Activated CD8-positive, alpha-beta memory T cell treated with anti-CD3 and anti-CD28 coated beads, Interleukin-2, amount 10 ng/mL, durations not matched to agents 7 days and 5 days (primary cell): ENCODE measurements around the gene CRIP1. TPM values are rescaled to one million over a fixed set of nuclear protein-coding genes. Genes with fewer than 3 reads are reported as not detected.

ENCODE experiments used
- ATAC-seq: fragments of 150-1000 bp; cut with Tn5 transposase; one replicate; pipeline ENCODE4 v1.10.0; 2021; ENCODE audit warnings: moderate library complexity
- CTCF ChIA-PET: fragments of 350-600 bp; sonication (Branson Sonifier 250); formaldehyde crosslinking; loops from one replicate; lab custom pipeline; 2021; ENCODE audit warnings: antibody characterized with exemption; lab: Charles Lee
- DNase-seq: peaks from one replicate; pipeline ENCODE4 v3.0.0-alpha.2; 2020
- H3K27ac Mint-ChIP-seq: one replicate; pipeline ENCODE4 v1.8.0; 2021; ENCODE audit warnings: mild to moderate bottlenecking, mixed read lengths
- H3K27me3 Mint-ChIP-seq: one replicate; pipeline ENCODE4 v1.8.0; 2021; ENCODE audit warnings: mixed read lengths
- H3K36me3 Mint-ChIP-seq: one replicate; pipeline ENCODE4 v1.8.0; 2021; ENCODE audit warnings: mild to moderate bottlenecking, mixed read lengths
- H3K4me1 Mint-ChIP-seq: one replicate; pipeline ENCODE4 v1.8.0; 2021; ENCODE audit warnings: mixed read lengths
- H3K4me3 Mint-ChIP-seq: one replicate; pipeline ENCODE4 v1.8.0; 2021; ENCODE audit warnings: mild to moderate bottlenecking, moderate library complexity, mixed read lengths
- H3K9me3 Mint-ChIP-seq: one replicate; pipeline ENCODE4 v1.8.0; 2022; ENCODE audit warnings: low read depth, mixed read lengths
- total RNA-seq, 2 experiments: library from RNA; stranded (reverse); gene quantifications; one replicate each; pipeline ENCODE4 v1.2.3, GENCODE V29; 2021

Gene CRIP1
- total RNA-seq, 2 experiments from 2014 or later, result 546 to 574 TPM

- Mint-ChIP-seq H3K27me3 (no peaks in the 10 kb centered on the region), H3K9me3 (no peaks in the 10 kb centered on the region), H3K4me1 (peaks cover 20% of the 10 kb centered on the region), H3K27ac (peak within 1 kb of the TSS; percentile 95), H3K36me3 (peaks cover 2% of the 10 kb centered on the region), H3K4me3 (peak within 1 kb of the TSS; percentile 92)
- peak; percentile 100 for DNase-seq
- ATAC-seq, result peak; percentile 74
- CTCF ChIA-PET, result interaction anchor here (0.9 to 5.1 kb wide), 22 partner anchors 9 to 1929 kb away, joined by 3 to 150 read pairs (median 4); partner anchors contain the start of gene PACS2
Observed at GRCh38 chr14:105490572-105491365, 4.1 kb downstream of the CRIP1 start, which contains the start of gene TEDC1. TEDC1 (plus strand) TSS chr14:105491246; CDS start chr14:105491376, 130 bp downstream.

- H3K9me3 Mint-ChIP-seq, result no peaks in the 10 kb centered on the region
- peak overlapping the region; percentile 78 for H3K4me3 Mint-ChIP-seq
- peak overlapping the region; percentile 95 for H3K27ac Mint-ChIP-seq
- no peaks in the 10 kb centered on the region for H3K27me3 Mint-ChIP-seq
- CTCF ChIA-PET, result interaction anchor here (1.0 to 5.1 kb wide), 6 partner anchors 9 to 140 kb away, joined by 3 to 150 read pairs (median 8); no protein-coding TSS in a partner anchor
- ATAC-seq (peak; percentile 14), DNase-seq (peak; percentile 95)
- H3K36me3 Mint-ChIP-seq, result peaks cover 2% of the 10 kb centered on the region
- peaks cover 17% of the 10 kb centered on the region for H3K4me1 Mint-ChIP-seq
Observed at GRCh38 chr14:105491366-105491973, 4.8 kb downstream of the CRIP1 start.

GRCh38 chr14:105492031-105492970 lies 5.6 kb downstream of the CRIP1 start:
- DNase-seq, result no peak
- peak overlapping the region; percentile 78 for H3K4me3 Mint-ChIP-seq
- peaks cover 2% of the 10 kb centered on the region for H3K36me3 Mint-ChIP-seq
- H3K27ac Mint-ChIP-seq, result peak overlapping the region; percentile 95
- no peak for ATAC-seq
- CTCF ChIA-PET, result interaction anchor here (1.0 to 5.1 kb wide), 5 partner anchors 8 to 140 kb away, joined by 3 to 150 read pairs (median 13); no protein-coding TSS in a partner anchor
- H3K9me3 Mint-ChIP-seq, result no peaks in the 10 kb centered on the region
- peaks cover 15% of the 10 kb centered on the region for H3K4me1 Mint-ChIP-seq
- H3K27me3 Mint-ChIP-seq, result no peaks in the 10 kb centered on the region

GRCh38 chr14:105492971-105493871 lies 6.5 kb downstream of the CRIP1 start:
- H3K27ac Mint-ChIP-seq, result no peak overlapping the region
- no peak overlapping the region for H3K4me3 Mint-ChIP-seq
- H3K36me3 Mint-ChIP-seq, result peaks cover 2% of the 10 kb centered on the region
- ATAC-seq, result no peak
- H3K9me3 Mint-ChIP-seq, result no peaks in the 10 kb centered on the region
- CTCF ChIA-PET, result interaction anchor here (1.1 to 4.9 kb wide), 3 partner anchors 12 to 141 kb away, joined by 4 to 150 read pairs (median 13); no protein-coding TSS in a partner anchor
- peaks cover 15% of the 10 kb centered on the region for H3K4me1 Mint-ChIP-seq
- H3K27me3 Mint-ChIP-seq, result no peaks in the 10 kb centered on the region
- no peak for DNase-seq

- Mint-ChIP-seq H3K27ac (no peak overlapping the region), H3K4me3 (no peak overlapping the region), H3K4me1 (peaks cover 12% of the 10 kb centered on the region), H3K27me3 (no peaks in the 10 kb centered on the region), H3K9me3 (no peaks in the 10 kb centered on the region), H3K36me3 (peaks cover 2% of the 10 kb centered on the region)
- ATAC-seq, result no peak
- no peak for DNase-seq
- CTCF ChIA-PET, result interaction anchor here (1.1 kb wide), 1 partner anchor 142 kb away, joined by 4 read pairs; no protein-coding TSS in a partner anchor
Observed at GRCh38 chr14:105493921-105494605, 7.4 kb downstream of the CRIP1 start.

GRCh38 chr14:105494606-105494929 lies 7.9 kb downstream of the CRIP1 start:
- Mint-ChIP-seq H3K27me3 (no peaks in the 10 kb centered on the region), H3K27ac (no peak overlapping the region), H3K4me1 (peaks cover 7% of the 10 kb centered on the region), H3K36me3 (peaks cover 1% of the 10 kb centered on the region), H3K9me3 (no peaks in the 10 kb centered on the region), H3K4me3 (no peak overlapping the region)
- CTCF ChIA-PET, result no interaction called here
- ATAC-seq, result no peak
- no peak for DNase-seq

GRCh38 chr14:105495101-105495989 lies 8.7 kb downstream of the CRIP1 start:
- no peaks in the 10 kb centered on the region for H3K9me3 Mint-ChIP-seq
- ATAC-seq (no peak), DNase-seq (no peak)
- H3K4me1 Mint-ChIP-seq, result peaks cover 6% of the 10 kb centered on the region
- H3K4me3 Mint-ChIP-seq, result no peak overlapping the region
- H3K27me3 Mint-ChIP-seq, result no peaks in the 10 kb centered on the region
- no peak overlapping the region for H3K27ac Mint-ChIP-seq
- H3K36me3 Mint-ChIP-seq, result no peaks in the 10 kb centered on the region
- CTCF ChIA-PET, result no interaction called here

- Mint-ChIP-seq H3K36me3 (no peaks in the 10 kb centered on the region), H3K9me3 (no peaks in the 10 kb centered on the region), H3K27ac (no peak overlapping the region), H3K4me3 (no peak overlapping the region), H3K27me3 (no peaks in the 10 kb centered on the region), H3K4me1 (peaks cover 6% of the 10 kb centered on the region)
- peak; percentile 38 for DNase-seq
- no peak for ATAC-seq
- CTCF ChIA-PET, result no interaction called here
Observed at GRCh38 chr14:105495990-105496830, 9.5 kb downstream of the CRIP1 start.

- peaks cover 2% of the 10 kb centered on the region for H3K4me1 Mint-ChIP-seq
Observed at GRCh38 chr14:105496831-105497591, 10.3 kb downstream of the CRIP1 start.

More at GRCh38 chr14:105496831-105497591, 10.3 kb downstream of the CRIP1 start:
- no peak overlapping the region for H3K4me3 Mint-ChIP-seq
- no peak overlapping the region for H3K27ac Mint-ChIP-seq
- ATAC-seq (no peak), DNase-seq (no peak)
- H3K27me3 Mint-ChIP-seq, result no peaks in the 10 kb centered on the region
- H3K9me3 Mint-ChIP-seq, result no peaks in the 10 kb centered on the region
- H3K36me3 Mint-ChIP-seq, result no peaks in the 10 kb centered on the region
- CTCF ChIA-PET, result no interaction called here
